NCI-H2029 (cell line): ENCODE measurements around the gene ABHD17B.
A peak's percentile ranks its signal among the peaks of the same experiment; 100 is the strongest.

ENCODE experiments used
- DNase-seq: peaks from one replicate; lab custom pipeline; 2025; lab: John Stamatoyannopoulos, UW

Gene ABHD17B

GRCh38 chr9:71819115-71819739, 91.8 kb downstream of the ABHD17B start:
- DNase-seq: peak; percentile 22

GRCh38 chr9:71816916-71817451, 94.0 kb downstream of the ABHD17B start:
- peak; percentile 71 for DNase-seq
